ENCODE data around the gene ATP2A3. TPM values are rescaled to one million over a fixed set of nuclear protein-coding genes. Genes with fewer than 3 reads are reported as not detected.

The ATP2A3 gene
- total RNA-seq, 1 donor from 2014 or later = 541 TPM

DNA sequence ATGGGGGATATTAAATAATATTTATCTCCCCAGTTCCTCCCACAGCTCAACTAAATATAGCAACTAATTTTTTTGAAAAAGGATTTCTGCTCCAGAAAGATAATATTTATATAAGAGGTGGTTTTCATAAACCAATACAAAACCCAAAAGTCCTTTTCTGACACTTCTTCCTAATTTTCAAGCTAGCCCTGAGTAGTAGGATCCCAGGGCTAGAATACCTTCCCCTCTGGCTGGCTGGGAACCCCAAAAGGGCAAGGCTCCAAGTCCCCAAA lies 1.3 kb downstream of the ATP2A3 start:
- CTCF ChIA-PET = interaction anchor here (1.6 kb wide), 1 partner anchor 49 kb away, joined by 5 read pairs; no protein-coding TSS in a partner anchor
- peak overlapping the region; percentile 88 for H3K27ac Mint-ChIP-seq

DNA sequence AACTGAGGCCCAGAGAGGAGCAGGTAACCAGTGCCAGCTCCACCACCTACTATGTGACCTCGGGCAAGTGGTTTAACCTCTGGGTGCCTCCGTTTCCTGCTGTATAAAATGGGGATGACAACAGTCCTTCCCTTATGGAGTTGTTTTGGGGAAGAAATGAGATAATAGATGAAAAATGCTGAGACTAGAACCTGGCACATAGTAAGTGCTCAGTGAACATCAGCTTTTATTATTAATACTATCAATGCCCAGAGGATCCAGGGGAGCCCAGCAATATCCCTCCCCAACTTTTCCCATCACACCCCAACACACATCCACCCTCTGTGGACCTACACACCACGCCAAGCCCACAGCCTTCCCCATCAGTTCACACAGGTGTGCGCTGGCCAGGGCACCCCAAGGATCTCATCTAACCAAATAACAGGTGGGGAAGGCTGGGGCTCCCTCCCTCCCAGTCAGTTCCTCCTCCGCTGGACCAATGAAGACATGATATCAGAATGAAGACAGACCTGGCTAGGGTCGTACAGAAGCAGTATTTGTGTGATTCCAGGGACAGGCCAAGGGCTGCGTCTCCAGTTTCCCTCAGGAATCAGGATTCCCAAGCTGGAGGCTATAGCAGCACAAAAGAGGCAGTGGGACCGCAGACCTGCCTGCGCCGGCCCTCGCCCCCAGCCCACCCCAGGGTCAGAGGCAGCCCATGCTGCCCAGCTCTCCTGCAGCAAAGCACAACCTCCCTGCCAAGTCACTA lies 1.8 kb downstream of the ATP2A3 start:
- Mint-ChIP-seq H3K9me3 (no peaks in the 10 kb centered on the region), H3K4me1 (peaks cover 82% of the 10 kb centered on the region), H3K27me3 (no peaks in the 10 kb centered on the region), H3K27ac (peak overlapping the region; percentile 88), H3K4me3 (peak overlapping the region; percentile 89), H3K36me3 (ENCODE audit: low read depth) (peaks cover 44% of the 10 kb centered on the region)
- DNase-seq (no peak), ATAC-seq (ENCODE audit: low read depth) (no peak)
- ChIA-PET CTCF (interaction anchor here (1.4 to 2.9 kb wide), 5 partner anchors 42 to 117 kb away, joined by 5 to 14 read pairs (median 9); partner anchors contain the start of gene NCBP3), POLR2A (interaction anchor here (0.5 to 10.9 kb wide), 11 partner anchors 10 to 1339 kb away, joined by 3 to 311 read pairs (median 7); partner anchors contain the start of genes CAMKK1, CYB5D2, P2RX1 and ZZEF1)
- TF ChIP-seq, protein P1, sequence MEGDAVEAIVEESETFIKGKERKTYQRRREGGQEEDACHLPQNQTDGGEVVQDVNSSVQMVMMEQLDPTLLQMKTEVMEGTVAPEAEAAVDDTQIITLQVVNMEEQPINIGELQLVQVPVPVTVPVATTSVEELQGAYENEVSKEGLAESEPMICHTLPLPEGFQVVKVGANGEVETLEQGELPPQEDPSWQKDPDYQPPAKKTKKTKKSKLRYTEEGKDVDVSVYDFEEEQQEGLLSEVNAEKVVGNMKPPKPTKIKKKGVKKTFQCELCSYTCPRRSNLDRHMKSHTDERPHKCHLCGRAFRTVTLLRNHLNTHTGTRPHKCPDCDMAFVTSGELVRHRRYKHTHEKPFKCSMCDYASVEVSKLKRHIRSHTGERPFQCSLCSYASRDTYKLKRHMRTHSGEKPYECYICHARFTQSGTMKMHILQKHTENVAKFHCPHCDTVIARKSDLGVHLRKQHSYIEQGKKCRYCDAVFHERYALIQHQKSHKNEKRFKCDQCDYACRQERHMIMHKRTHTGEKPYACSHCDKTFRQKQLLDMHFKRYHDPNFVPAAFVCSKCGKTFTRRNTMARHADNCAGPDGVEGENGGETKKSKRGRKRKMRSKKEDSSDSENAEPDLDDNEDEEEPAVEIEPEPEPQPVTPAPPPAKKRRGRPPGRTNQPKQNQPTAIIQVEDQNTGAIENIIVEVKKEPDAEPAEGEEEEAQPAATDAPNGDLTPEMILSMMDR (IDR thresholded peaks at IDR 0.05) = no peak
- intact Hi-C loops (cut with micrococcal nuclease) = loop anchor here (5.0 kb wide), 3 partner anchors 110 to 985 kb away; partner anchors contain the start of genes NCBP3 and PFN1

More for the DNA sequence above, 1.3 kb downstream of the ATP2A3 start:
- H3K4me1 Mint-ChIP-seq = peaks cover 82% of the 10 kb centered on the region
- TF ChIP-seq, protein P1 (IDR thresholded peaks at IDR 0.05) = no peak
- intact Hi-C loops (cut with micrococcal nuclease) = loop anchor here (1.0 to 5.0 kb wide), 6 partner anchors 28 to 984 kb away; partner anchors contain the start of genes CAMKK1, NCBP3 and PFN1
- H3K9me3 Mint-ChIP-seq = no peaks in the 10 kb centered on the region
- peaks cover 39% of the 10 kb centered on the region for H3K36me3 Mint-ChIP-seq (ENCODE audit: low read depth)
- H3K27me3 Mint-ChIP-seq = no peaks in the 10 kb centered on the region
- ATAC-seq (ENCODE audit: low read depth) (no peak), DNase-seq (no peak)
- peak overlapping the region; percentile 89 for H3K4me3 Mint-ChIP-seq
- POLR2A ChIA-PET = interaction anchor here (0.5 to 10.9 kb wide), 9 partner anchors 10 to 1339 kb away, joined by 3 to 311 read pairs (median 5); partner anchors contain the start of genes CAMKK1, CTNS, CYB5D2 and P2RX1

DNA sequence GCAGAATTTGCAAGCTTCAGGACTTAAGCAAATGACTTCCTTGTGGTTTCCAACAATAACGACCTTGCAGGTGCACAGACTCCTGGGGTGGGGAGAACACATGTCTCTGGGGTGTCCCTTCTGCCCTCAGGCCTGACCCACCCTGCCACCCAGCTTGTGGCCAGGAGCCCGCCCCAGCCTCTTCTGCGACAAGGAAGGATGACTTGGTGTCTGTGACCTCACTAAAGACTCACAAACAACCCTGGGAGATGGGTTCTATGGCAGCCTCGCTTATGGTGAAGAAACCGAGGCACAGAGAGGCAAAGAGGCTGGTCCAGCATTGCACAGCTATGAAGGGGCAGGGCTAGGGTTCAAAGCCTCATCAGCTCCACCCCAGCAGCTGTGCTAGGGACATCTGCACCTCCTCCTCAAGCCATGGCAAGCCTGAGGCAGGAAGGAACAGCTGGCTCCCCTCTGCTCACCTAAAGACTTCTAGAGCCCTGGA lies 2.6 kb downstream of the ATP2A3 start:
- H3K36me3 Mint-ChIP-seq (ENCODE audit: low read depth) = peaks cover 52% of the 10 kb centered on the region
- TF ChIP-seq, protein P1 (IDR thresholded peaks at IDR 0.05) = no peak
- ChIA-PET CTCF (interaction anchor here (0.7 to 2.9 kb wide), 7 partner anchors 27 to 116 kb away, joined by 3 to 14 read pairs (median 6); partner anchors contain the start of gene NCBP3), POLR2A (interaction anchor here (0.6 to 10.9 kb wide), 13 partner anchors 9 to 265 kb away, joined by 3 to 311 read pairs (median 4); partner anchors contain the start of genes CYB5D2, P2RX1 and ZZEF1)
- ATAC-seq (ENCODE audit: low read depth) (peak; percentile 57), DNase-seq (peak; percentile 60)
- H3K9me3 Mint-ChIP-seq = no peaks in the 10 kb centered on the region
- H3K27ac Mint-ChIP-seq = peak overlapping the region; percentile 88
- H3K4me3 Mint-ChIP-seq = peak overlapping the region; percentile 89
- peaks cover 82% of the 10 kb centered on the region for H3K4me1 Mint-ChIP-seq
- intact Hi-C loops (cut with micrococcal nuclease) = loop anchor here (1.0 to 5.0 kb wide), 4 partner anchors 11 to 986 kb away; partner anchors contain the start of genes NCBP3 and PFN1
- H3K27me3 Mint-ChIP-seq = no peaks in the 10 kb centered on the region

DNA sequence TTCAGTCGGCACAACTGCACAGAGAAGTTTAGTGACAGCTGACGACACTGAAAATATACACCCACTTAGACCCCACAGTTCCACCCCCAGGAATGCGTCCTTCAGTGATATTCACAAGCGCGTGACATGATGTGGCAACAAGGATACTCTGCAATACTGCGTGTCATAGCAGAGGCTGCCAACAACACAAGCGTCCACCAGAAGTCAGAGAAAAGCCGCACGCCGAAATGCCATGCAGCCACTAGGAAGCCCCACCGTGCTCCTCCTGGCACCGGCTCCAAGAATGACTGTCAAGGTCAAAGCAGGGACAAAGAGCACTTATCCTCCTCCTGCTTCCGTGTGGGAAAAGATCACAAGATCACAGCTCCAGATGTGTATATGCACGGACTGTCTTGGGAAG lies 3.5 kb downstream of the ATP2A3 start:
- no peaks in the 10 kb centered on the region for H3K9me3 Mint-ChIP-seq
- ChIA-PET CTCF (interaction anchor here (0.7 to 2.9 kb wide), 7 partner anchors 26 to 97 kb away, joined by 3 to 14 read pairs (median 4); no protein-coding TSS in a partner anchor), POLR2A (interaction anchor here (0.6 to 10.9 kb wide), 13 partner anchors 9 to 264 kb away, joined by 3 to 311 read pairs (median 4); partner anchors contain the start of genes CYB5D2, P2RX1 and ZZEF1)
- H3K36me3 Mint-ChIP-seq (ENCODE audit: low read depth) = peaks cover 60% of the 10 kb centered on the region
- ATAC-seq (ENCODE audit: low read depth) (no peak), DNase-seq (no peak)
- TF ChIP-seq, protein P1 (IDR thresholded peaks at IDR 0.05) = no peak
- intact Hi-C loops (cut with micrococcal nuclease) = loop anchor here (1.0 to 5.0 kb wide), 4 partner anchors 12 to 987 kb away; partner anchors contain the start of genes NCBP3 and PFN1
- H3K27me3 Mint-ChIP-seq = no peaks in the 10 kb centered on the region
- H3K4me3 Mint-ChIP-seq = peak overlapping the region; percentile 89
- H3K27ac Mint-ChIP-seq = peak overlapping the region; percentile 88
- peaks cover 83% of the 10 kb centered on the region for H3K4me1 Mint-ChIP-seq
